ENCODE measurements around the gene PPARD. TPM values are rescaled to one million over a fixed set of nuclear protein-coding genes. Genes with fewer than 3 reads are reported as not detected.
"Not testable (repeated sequence)": the region's sequence is repeated elsewhere in the genome, so short reads cannot be mapped to it uniquely, and the experiment has no call there.

PPARD gene
- total RNA-seq, 4 donors from 2014 or later = 10.0 to 15.3 (median 13.0) TPM

GRCh38 chr6:35386989-35387388, 44.6 kb downstream of the PPARD start:
- no peak for DNase-seq (ENCODE audit: low spot score in 2 of 2)
- Histone ChIP-seq H3K4me3 (no peak overlapping the region), H3K9me3 (no peaks in the 10 kb centered on the region), H3K4me1 (peaks cover 0 to 23% (median 4%) of the 10 kb centered on the region in 4 donors), H3K27ac (no peak overlapping the region), H3K27me3 (no peaks in the 10 kb centered on the region), H3K36me3 (peaks cover 0 to 4% (median 0%) of the 10 kb centered on the region in 3 donors)
- 67 to 72% methylated on average over 4 of the region's 4 CpGs for WGBS, 2 donors
- TF ChIP-seq EP300 (IDR thresholded peaks at IDR 0.05) = no peak

- TF ChIP-seq EP300 (IDR thresholded peaks at IDR 0.05) = no peak
- TF ChIP-seq POLR2A (IDR thresholded peaks at IDR 0.05) = no peak
- TF ChIP-seq CTCF (IDR thresholded peaks at IDR 0.05) = no peak
- H3K36me3 ChIP-seq = peaks cover 0 to 1% (median 0%) of the 10 kb centered on the region in 3 donors
- H3K27me3 ChIP-seq = no peaks in the 10 kb centered on the region
- no peak for DNase-seq (ENCODE audit: low spot score in 2 of 2)
- no peaks in the 10 kb centered on the region for H3K9me3 ChIP-seq
- H3K4me3 ChIP-seq = no peak overlapping the region
- H3K4me1 ChIP-seq = peaks cover 0 to 33% (median 4%) of the 10 kb centered on the region in 4 donors
- no peak overlapping the region for H3K27ac ChIP-seq
- WGBS, 2 donors = 84 to 87% methylated on average over 5 of the region's 5 CpGs
These were observed 45.7 kb downstream of the PPARD start for GRCh38 chr6:35388030-35388429.

- no peak for DNase-seq (ENCODE audit: low spot score in 2 of 2)
- no peak overlapping the region for H3K4me3 ChIP-seq
- H3K27ac ChIP-seq = no peak overlapping the region
- H3K9me3 ChIP-seq = no peaks in the 10 kb centered on the region
- TF ChIP-seq EP300 (IDR thresholded peaks at IDR 0.05) (no peak), POLR2A (IDR thresholded peaks at IDR 0.05) (no peak), CTCF (IDR thresholded peaks at IDR 0.05) (no peak)
- 99% methylated on average over 5 of the region's 5 CpGs for WGBS, 2 donors
- peaks cover 0 to 33% (median 4%) of the 10 kb centered on the region in 4 donors for H3K4me1 ChIP-seq
- no peaks in the 10 kb centered on the region for H3K27me3 ChIP-seq
- no peaks in the 10 kb centered on the region for H3K36me3 ChIP-seq
These were observed 46.5 kb downstream of the PPARD start for GRCh38 chr6:35388772-35389352.

- WGBS, 2 donors = 95% methylated on average over 9 of the region's 9 CpGs
- not testable (repeated sequence) for H3K9me3 ChIP-seq; H3K27ac ChIP-seq; H3K4me3 ChIP-seq; H3K27me3 ChIP-seq; DNase-seq (ENCODE audit: low spot score in 2 of 2); H3K36me3 ChIP-seq
- H3K4me1 ChIP-seq = peaks cover 0 to 33% (median 4%) of the 10 kb centered on the region in 4 donors
These were observed 47.0 kb downstream of the PPARD start for GRCh38 chr6:35389386-35389785.

- no peak for DNase-seq (ENCODE audit: low spot score in 2 of 2)
- no peaks in the 10 kb centered on the region for H3K27me3 ChIP-seq
- peak overlapping the region in 1 of 4 donors; percentile 2 for H3K27ac ChIP-seq
- H3K36me3 ChIP-seq = no peaks in the 10 kb centered on the region
- H3K4me3 ChIP-seq = no peak overlapping the region
- H3K9me3 ChIP-seq = no peaks in the 10 kb centered on the region
- peaks cover 0 to 24% (median 4%) of the 10 kb centered on the region in 4 donors for H3K4me1 ChIP-seq
- TF ChIP-seq CTCF (IDR thresholded peaks at IDR 0.05) (no peak), POLR2A (IDR thresholded peaks at IDR 0.05) (no peak), EP300 (IDR thresholded peaks at IDR 0.05) (no peak)
- WGBS, 2 donors = 74 to 85% methylated on average over 7 of the region's 7 CpGs
These were observed 49.0 kb downstream of the PPARD start for GRCh38 chr6:35391240-35391968.

- Histone ChIP-seq H3K9me3 (no peaks in the 10 kb centered on the region), H3K27ac (peak overlapping the region in 1 of 4 donors; percentile 2), H3K27me3 (no peaks in the 10 kb centered on the region), H3K4me3 (no peak overlapping the region), H3K36me3 (no peaks in the 10 kb centered on the region), H3K4me1 (peaks cover 0 to 16% (median 4%) of the 10 kb centered on the region in 4 donors)
- DNase-seq (ENCODE audit: low spot score in 2 of 2) = no peak
- 81 to 85% methylated on average over 12 of the region's 12 CpGs for WGBS, 2 donors
- TF ChIP-seq CTCF (IDR thresholded peaks at IDR 0.05) (no peak), POLR2A (IDR thresholded peaks at IDR 0.05) (no peak), EP300 (IDR thresholded peaks at IDR 0.05) (no peak)
These were observed 49.8 kb downstream of the PPARD start for GRCh38 chr6:35392111-35392702.
